Measurements from ENCODE around the gene NME7. TPM values are rescaled to one million over a fixed set of nuclear protein-coding genes. Genes with fewer than 3 reads are reported as not detected.
"Not testable (repeated sequence)": the region's sequence is repeated elsewhere in the genome, so short reads cannot be mapped to it uniquely, and the experiment has no call there.

Gene NME7
- 28.1 TPM for total RNA-seq

DNA sequence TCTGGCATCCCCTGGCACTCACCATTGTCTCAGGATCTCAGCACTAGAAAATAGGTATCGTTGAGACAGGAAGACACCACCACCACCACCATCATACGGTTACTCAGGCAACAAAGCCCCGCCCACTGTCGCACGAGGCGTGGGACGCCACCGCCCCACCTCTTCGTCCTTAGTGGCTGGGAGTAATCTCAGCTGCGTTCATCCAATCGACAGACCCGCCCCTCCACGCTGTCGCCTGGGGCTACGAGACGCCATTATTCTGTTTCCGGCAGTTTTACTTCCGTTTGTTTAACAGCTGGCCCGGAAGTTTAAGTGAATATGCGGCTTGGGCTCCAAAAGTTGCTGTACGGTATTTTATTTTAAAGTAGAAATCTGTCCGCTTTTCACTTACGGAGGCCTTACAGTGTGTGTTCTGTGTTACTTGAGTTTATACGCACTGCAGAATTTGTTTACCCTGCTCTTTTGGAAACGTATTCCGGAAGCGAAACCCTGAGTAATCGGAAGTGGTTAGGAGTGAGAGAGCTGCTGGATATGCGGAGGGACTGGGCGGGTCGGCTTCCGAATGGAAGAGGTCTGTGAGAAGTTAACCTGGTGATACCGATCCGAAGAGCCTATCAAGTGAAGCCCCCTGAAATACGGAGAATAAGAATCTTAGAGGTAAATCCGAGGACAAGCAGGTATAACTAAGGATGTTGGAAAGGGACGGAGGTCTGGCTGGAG, at the start of gene NME7, which contains the start of gene BLZF1:
TSS of gene NME7 (minus strand) at position 112 of the 720 bp plus-strand sequence. CDS start at position 25, 87 bp downstream.
TSS of gene BLZF1 (plus strand) at position 510 of the 720 bp plus-strand sequence. CDS start 1,328 bp downstream, outside the sequence.
- peak; percentile 96 for DNase-seq (ENCODE audit: low spot score)

DNA sequence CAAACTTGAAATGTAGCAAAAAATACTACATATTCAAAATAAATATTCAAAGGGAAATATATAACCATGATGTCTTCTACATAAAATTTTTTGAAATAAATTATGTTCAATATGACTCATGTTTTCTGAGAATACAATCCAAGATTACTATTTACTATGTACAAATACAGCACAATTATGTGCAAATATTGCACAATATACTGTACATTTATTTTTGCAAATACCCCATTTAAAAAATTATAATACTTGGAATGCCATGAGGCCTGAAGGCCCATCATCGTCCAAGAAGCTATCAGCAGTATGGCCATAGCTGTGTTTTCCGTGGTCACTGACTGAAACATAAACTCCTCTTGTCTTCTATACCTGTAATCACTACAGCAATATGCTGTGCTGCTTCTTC, 47.4 kb upstream of the NME7 start:
- DNase-seq (ENCODE audit: low spot score): no peak

DNA sequence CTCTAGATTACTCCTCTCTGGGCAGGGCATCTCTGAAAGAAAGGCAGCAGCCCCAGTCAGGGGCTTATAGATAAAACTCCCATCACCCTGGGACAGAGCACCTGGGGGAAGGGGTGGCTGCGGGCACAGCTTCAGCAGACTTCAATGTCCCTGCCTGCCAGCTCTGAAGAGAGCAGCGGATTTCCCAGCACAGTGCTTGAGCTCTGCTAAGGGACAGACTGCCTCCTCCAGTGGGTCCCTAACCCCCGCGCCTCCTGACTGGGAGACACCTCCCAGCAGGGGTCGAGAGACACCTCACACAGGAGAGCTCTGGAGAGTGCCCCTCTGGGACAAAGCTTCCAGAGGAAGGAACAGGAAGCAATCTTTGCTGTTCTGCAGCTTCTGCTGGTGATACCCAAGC, 40.7 kb upstream of the NME7 start:
- DNase-seq (ENCODE audit: low spot score): not testable (repeated sequence)

DNA sequence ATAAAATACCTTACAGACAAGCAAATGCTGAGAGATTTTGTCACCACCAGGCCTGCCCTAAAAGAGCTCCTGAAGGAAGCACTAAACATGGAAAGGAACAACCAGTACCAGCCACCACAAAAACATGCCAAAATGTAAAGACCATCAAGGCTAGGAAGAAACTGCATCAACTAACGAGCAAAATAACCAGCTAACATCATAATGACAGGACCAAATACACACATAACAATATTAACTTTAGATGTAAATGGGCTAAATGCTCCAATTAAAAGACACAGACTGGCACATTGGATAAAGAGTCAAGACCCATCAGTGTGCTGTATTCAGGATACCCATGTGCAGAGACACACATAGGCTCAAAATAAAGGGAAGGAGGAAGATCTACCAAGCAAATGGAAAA, 35.0 kb upstream of the NME7 start:
- DNase-seq (ENCODE audit: low spot score): not testable (repeated sequence)

DNA sequence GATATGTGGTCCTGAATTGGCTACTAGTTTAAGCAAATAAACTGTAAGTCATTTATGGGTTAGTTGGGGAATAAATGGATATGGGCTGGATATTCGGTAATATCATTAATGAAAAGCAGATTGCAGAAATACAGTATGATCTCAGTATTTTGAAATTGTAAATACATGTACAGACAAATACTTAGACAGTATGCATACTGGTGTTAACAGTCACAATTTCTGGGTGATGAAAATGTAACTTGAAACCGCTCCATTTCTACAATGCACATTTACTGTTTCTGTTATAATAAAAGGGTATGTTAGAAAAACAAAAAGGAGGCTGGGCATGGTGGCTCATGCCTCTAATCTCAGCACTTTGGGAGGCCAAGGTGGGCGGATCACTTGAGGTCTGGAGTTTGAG, 28.4 kb upstream of the NME7 start:
- no peak for DNase-seq (ENCODE audit: low spot score)

DNA sequence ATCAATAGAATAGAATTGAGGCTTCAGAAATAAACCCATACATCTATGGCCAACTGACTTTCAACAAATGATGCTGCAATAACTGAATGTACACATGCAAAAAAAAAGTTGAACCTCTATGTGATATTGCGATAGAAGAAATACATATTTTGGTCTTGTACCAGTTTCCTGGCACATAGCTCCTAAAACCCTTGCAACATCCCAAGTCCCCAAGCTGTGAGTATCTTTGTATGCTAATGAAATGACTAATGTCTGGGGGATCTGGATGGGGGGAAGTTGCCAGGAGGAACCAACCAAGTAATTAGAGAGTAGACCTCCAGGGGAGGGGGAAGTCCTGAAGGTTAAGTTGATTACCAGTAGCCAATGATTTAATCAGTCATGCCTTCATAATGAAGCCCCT, 24.8 kb upstream of the NME7 start:
- no peak for DNase-seq (ENCODE audit: low spot score)

DNA sequence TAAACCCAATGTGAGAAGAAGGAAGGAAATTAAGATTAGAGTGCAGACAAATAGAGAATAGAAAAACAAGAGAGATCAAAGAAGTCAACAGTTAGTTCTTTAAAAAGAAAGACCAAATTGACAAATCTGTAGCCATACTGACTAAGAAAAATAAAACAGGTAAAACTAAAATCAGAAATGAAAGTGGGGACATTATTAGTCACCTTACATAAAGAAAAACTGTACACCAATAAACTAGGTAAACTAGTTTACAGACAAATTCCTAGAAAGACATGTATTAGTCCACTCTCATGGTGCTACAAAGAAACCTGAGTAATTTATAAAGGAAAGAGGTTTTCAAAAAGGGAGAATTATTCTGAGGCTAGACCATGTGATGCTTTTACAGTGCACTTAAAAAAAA, 22.7 kb upstream of the NME7 start:
- DNase-seq (ENCODE audit: low spot score): no peak

DNA sequence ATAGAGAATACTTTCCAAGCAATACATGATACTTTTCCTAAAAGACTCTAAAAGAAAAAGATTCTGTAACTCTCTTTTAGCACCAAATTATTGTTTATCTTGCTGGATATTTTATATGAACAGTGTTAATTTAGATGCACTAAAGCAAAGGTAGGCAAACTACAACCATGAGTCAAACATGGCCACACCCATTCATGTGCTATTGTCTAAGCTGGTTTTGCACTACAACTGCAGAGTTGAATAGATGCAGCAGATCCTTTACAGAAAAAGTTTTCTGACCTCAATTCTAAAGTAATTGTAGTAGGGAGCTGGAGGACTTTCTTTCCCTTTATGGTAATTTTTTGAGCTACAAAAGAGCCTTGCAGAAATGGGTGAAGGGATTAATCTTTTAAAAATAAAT, 19.8 kb upstream of the NME7 start:
- no peak for DNase-seq (ENCODE audit: low spot score)

DNA sequence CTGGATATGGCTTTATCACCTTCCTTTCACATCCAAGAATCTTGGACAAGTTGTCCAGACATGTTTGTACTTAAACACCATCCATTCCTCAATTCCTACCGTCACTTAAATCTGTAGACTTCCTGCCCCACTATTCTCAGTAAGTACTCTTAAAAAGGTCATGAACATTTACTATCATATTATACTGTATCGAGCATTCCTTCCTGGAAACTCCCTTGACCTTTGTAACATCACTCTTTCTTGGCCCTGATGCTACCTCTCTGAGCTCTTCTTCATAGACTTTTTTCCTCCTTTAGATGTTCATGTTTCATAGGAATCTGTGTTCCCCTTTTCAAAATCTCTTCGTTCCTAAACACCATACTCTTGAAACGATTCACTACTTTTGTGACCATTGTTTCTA, 15.9 kb upstream of the NME7 start:
- DNase-seq (ENCODE audit: low spot score): no peak

DNA sequence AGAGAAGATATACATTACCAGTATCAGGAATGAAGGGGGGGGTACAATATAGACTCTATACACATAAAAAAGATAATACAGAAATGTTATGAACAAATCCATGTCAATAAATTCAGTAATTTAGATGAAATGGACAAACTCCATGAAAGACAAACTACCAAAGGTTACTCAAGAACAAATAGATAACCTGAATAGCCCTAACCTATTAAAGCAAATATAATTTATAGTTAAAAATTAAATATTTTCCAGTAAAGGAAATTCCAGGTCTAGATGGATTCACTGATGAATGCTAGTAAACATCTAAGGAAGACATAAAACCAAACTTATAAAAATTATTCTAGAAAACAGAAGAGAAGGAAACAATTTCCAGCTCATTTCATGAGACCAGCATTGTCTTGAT, 13.6 kb upstream of the NME7 start:
- no peak for DNase-seq (ENCODE audit: low spot score)

- DNase-seq (ENCODE audit: low spot score): no peak
Observed at GRCh38 chr1:169371404-169371803, 3.8 kb upstream of the NME7 start.

DNA sequence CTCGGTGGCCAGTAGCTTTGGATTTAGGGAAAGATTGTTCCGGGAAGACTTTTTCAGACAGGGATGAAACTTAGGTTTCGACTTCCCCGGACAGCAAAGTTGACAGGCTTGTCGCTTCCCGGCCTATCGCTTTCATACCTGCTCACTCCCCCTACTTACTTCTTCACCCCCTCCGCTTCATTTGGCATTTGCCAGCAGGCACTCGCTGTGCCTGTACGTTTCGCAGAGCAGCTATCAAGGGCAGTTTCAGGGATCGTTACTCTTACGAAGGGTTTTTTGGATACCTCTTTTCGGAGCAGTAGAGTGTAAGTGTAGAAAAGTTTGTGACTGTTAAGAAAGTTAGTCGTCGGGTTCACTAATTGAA, 791 bp upstream of the NME7 start:
- no peak for DNase-seq (ENCODE audit: low spot score)

DNA sequence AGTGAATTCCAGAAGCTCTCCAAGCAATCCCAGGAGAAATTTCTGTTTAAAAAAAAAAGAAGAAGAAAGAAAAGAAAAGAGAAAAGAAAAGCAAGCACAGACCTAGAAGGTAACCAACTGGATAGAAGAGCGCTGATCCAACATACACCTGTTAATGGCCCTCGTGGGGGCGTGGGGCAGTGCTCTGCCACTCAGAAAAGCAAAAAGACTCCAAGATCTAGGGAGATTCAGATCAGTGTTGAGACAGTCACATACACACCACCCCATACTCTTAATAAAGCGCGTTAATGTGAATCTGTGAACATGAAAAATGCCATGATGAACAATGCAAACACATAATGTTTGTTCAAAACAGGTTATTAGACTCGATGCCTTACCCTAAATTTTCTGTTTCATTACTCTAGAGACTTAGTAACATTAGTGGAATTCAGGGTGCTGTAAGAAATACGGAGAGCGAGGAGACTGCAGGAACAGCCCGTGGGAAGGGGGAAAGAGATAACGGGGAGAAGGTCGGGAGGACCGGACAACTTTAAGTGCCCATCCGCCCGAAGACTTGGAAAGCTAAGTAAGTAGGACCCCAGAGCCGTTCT, 406 bp downstream of the NME7 start:
- no peak for DNase-seq (ENCODE audit: low spot score)

- DNase-seq (ENCODE audit: low spot score): no peak
Observed at GRCh38 chr1:169364948-169365347, 2.6 kb downstream of the NME7 start.

DNA sequence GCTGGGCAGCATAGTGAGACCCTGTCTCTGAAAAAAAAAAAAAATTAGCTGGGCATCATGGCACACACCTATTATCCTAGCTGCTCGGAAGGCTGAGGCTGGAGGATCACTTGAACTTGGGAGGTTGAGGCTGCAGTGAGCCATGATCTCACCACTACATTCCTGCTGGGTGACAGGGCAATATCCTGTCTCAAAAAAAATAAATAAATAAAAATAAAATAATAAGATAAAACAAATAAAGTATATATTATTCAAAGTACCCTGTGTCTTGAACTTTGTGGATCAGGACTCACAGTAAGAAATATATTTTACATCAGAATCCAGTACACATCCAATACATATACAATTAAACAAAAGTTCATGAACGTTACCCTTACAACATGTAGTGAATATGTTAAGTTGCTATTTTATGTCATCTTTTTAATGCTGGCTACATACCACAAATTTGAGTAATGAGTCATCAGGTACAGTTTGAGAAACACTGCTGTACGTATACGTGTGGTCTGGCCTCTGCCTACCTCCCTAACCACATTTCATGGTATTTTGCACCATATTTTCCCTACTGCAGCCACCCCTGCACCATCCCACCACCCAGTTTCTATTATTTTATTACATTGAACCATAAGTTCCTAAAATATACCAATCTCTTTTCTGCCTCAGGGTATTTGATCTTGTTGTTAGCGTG, 4.4 kb downstream of the NME7 start:
- no peak for DNase-seq (ENCODE audit: low spot score)

DNA sequence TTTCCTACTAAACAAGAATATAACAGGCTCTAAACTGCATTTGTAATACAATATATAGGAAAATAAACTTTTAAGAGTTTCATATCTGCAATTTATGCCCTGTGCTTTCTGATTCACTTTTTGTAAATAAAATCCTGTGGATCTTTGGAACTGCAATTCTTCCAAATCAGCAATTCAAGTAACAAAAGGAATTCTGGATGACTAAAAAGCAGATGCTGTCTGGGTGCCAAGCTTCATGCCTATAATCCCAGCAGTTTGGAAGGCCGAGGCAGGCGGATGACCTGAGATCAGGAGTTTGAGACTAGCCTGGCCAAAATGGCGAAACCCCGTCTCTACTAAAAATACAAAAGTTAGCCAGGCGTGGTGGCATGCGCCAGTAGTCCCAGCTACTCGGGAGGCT, 6.3 kb downstream of the NME7 start:
- no peak for DNase-seq (ENCODE audit: low spot score)

DNA sequence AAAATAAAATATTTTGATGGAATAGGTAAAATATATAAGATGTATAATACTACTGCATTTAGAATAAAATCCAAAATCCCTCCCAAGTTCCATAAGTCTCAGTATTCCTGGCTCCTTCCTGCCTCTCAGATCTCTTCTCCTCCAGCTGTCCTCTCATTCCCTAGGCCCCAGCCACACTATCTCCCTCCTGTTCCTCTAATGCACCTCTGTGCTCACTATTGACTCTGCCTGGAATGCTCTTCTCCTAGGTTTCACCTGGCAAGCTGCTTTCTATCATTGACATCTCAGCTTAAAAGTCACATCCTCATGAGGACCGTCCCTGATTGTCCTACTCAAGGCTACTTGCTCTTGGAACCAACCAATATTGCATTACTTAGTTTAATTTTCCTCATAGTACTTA, 7.2 kb downstream of the NME7 start:
- no peak for DNase-seq (ENCODE audit: low spot score)

- DNase-seq (ENCODE audit: low spot score): no peak
Observed at GRCh38 chr1:169348383-169349036, 19.1 kb downstream of the NME7 start.

DNA sequence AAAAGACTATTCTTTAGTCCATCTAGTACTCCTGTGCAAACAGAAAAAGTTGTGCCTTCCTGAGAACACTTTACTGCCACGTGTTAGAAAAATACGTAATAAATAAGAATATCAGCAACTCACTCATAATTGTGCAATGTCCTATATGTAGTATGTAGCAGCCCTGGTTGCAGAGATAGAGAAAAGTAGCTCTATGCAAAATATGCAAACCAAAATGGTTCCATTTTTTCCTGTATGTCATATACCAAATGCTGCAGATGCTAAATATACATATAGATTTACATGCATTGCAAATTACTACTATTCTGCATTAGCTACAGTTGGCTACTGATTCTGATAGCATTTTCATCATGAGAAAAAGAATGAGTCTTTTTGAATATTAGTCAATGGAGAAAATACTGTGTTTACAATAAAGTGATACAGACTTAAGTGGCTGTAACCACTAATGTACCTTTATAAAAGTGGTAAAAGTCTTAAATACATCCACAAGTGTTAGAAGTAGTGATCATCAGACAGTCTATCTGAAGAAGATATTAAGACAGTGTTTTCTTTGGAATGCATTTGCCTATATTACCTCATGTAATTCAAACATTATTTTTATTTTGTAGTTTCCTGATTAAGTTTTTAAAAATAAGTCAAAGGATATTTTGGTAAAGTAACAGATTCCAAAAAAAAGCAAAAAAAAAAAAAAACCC, 19.8 kb downstream of the NME7 start:
- no peak for DNase-seq (ENCODE audit: low spot score)

DNA sequence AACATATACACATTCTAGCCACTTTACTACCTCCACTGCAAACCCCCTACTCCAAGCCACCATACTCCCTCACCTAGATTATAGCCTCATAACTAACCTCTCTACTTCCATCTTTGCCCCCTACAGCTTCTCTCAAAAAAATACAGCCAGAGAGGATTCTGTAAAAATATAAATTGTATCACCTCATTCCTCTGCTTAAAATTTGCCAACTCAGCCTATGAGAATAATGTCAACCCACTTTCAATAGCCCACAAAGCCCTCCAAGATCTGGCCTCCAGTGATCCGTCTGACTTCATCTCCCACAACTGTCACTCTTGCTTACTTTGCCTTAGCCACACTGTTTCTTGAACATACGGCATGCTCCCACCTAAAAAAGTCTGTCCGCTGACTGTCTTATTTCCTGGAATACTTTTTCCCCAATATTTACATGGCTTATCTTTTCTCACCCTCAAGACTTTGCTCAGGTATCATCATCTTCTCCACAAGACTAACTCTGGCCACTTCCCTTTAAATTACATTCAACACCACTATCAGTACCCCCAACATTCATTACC, 21.5 kb downstream of the NME7 start:
- DNase-seq (ENCODE audit: low spot score): no peak

- DNase-seq (ENCODE audit: low spot score): no peak
Observed at GRCh38 chr1:169345511-169345910, 22.1 kb downstream of the NME7 start.

DNA sequence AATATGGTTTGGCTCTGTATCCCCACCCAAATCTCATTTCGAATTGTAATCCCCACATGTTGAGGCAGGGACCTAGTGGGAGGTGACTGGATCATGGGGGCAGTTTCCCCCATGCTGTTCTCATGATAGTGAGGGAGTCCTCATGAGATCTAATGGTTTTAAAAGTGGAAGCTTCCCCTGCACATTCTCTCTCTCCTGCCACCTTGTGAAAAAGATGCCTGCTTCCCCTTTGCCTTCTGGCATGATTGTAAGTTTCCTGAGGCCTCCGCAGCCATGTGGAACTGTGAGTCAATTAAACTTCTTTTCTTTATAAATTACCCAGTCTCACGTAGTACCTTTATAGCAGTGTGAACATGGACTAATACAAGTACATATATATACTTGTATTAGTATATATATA, 25.5 kb downstream of the NME7 start:
- not testable (repeated sequence) for DNase-seq (ENCODE audit: low spot score)
